Muscle of leg (tissue), 11 donors: Measurements from ENCODE around the gene SORT1. TPM values are rescaled to one million over a fixed set of nuclear protein-coding genes. Genes with fewer than 3 reads are reported as not detected.

Source experiments
- DNase-seq: peaks from one replicate; pipeline ENCODE4 v3.0.0; 2013
- H3K27ac ChIP-seq: one replicate; pipeline ENCODE4 v1.5.1; 2013; ENCODE audit warnings: mild to moderate bottlenecking, low read length, control low read depth
- H3K27me3 ChIP-seq: one replicate; pipeline ENCODE4 v1.6.1; 2013; ENCODE audit warnings: low read length; ENCODE audit not compliant: control insufficient read depth, insufficient read depth
- H3K36me3 ChIP-seq: one replicate; pipeline ENCODE4 v1.6.1; 2013; ENCODE audit warnings: low read length; ENCODE audit not compliant: control insufficient read depth, insufficient read depth
- H3K4me1 ChIP-seq: one replicate; pipeline ENCODE4 v1.6.1; 2013; ENCODE audit warnings: low read length; ENCODE audit not compliant: control insufficient read depth, insufficient read depth
- H3K4me3 ChIP-seq: one replicate; pipeline ENCODE4 v1.5.1; 2013; ENCODE audit warnings: low read length, control low read depth
- H3K9me3 ChIP-seq: replicated peaks from 2 replicates; pipeline ENCODE4 v1.6.1; 2013; ENCODE audit warnings: low read depth, low read length; ENCODE audit not compliant: control insufficient read depth
- WGBS: methylation state at CpG from one replicate; pipeline ENCODE4 v1.1.5; 2013; ENCODE audit warnings: missing lambda C conversion rate; ENCODE audit not compliant: insufficient coverage; 5-methylcytosine and 5-hydroxymethylcytosine counted together
- polyA plus RNA-seq, 8 donors: library from polyadenylated mRNA; unstranded; fragments of 120-200 nt; gene quantifications; one replicate each; pipeline versions ENCODE4 v1.2.1 to v1.2.3, GENCODE V29; 2013; ENCODE audit warnings: inconsistent platforms in 1 of 8, low replicate concordance in 1 of 8; ENCODE audit not compliant: insufficient read length in 8 of 8, insufficient read depth in 1 of 8
- total RNA-seq: library from RNA; stranded (reverse); fragments of 120-200 nt; gene quantifications from one replicate; pipeline ENCODE4 v1.2.4, GENCODE V29; 2013

SORT1 gene
- total and polyA plus RNA-seq, 9 donors: 11.6 to 32.1 (median 24.5) TPM

- no peak overlapping the region for H3K4me3 ChIP-seq
- no peaks in the 10 kb centered on the region for H3K9me3 ChIP-seq
- H3K27ac ChIP-seq: no peak overlapping the region
- WGBS: 100% methylated on average over 1 of the region's 1 CpG
- no peaks in the 10 kb centered on the region for H3K4me1 ChIP-seq
- peaks cover 34% of the 10 kb centered on the region for H3K36me3 ChIP-seq
- DNase-seq: no peak
- no peaks in the 10 kb centered on the region for H3K27me3 ChIP-seq
Observed at GRCh38 chr1:109350655-109351054, 47.1 kb downstream of the SORT1 start.

GRCh38 chr1:109350182-109350581, 47.5 kb downstream of the SORT1 start:
- no peak overlapping the region for H3K4me3 ChIP-seq
- H3K4me1 ChIP-seq: no peaks in the 10 kb centered on the region
- DNase-seq: no peak
- H3K9me3 ChIP-seq: no peaks in the 10 kb centered on the region
- peaks cover 37% of the 10 kb centered on the region for H3K36me3 ChIP-seq
- no CpG with 5 or more reads among the region's 4 CpGs for WGBS
- H3K27ac ChIP-seq: no peak overlapping the region
- no peaks in the 10 kb centered on the region for H3K27me3 ChIP-seq

GRCh38 chr1:109347511-109347910, 50.2 kb downstream of the SORT1 start:
- WGBS: 100% methylated on average over 2 of the region's 6 CpGs
- Histone ChIP-seq H3K27ac (no peak overlapping the region), H3K27me3 (no peaks in the 10 kb centered on the region), H3K36me3 (peaks cover 39% of the 10 kb centered on the region), H3K4me3 (no peak overlapping the region), H3K9me3 (no peaks in the 10 kb centered on the region), H3K4me1 (no peaks in the 10 kb centered on the region)
- DNase-seq: no peak

GRCh38 chr1:109341944-109342930, 55.5 kb downstream of the SORT1 start:
- no peak overlapping the region for H3K4me3 ChIP-seq
- DNase-seq: peak; percentile 16
- H3K9me3 ChIP-seq: no peaks in the 10 kb centered on the region
- H3K4me1 ChIP-seq: no peaks in the 10 kb centered on the region
- H3K27ac ChIP-seq: no peak overlapping the region
- peaks cover 24% of the 10 kb centered on the region for H3K36me3 ChIP-seq
- no peaks in the 10 kb centered on the region for H3K27me3 ChIP-seq
- 100% methylated on average over 1 of the region's 9 CpGs for WGBS

GRCh38 chr1:109338608-109339007, 59.1 kb downstream of the SORT1 start:
- no peaks in the 10 kb centered on the region for H3K9me3 ChIP-seq
- H3K27me3 ChIP-seq: no peaks in the 10 kb centered on the region
- no peaks in the 10 kb centered on the region for H3K4me1 ChIP-seq
- no peak overlapping the region for H3K4me3 ChIP-seq
- 89% methylated on average over 1 of the region's 3 CpGs for WGBS
- H3K36me3 ChIP-seq: peaks cover 29% of the 10 kb centered on the region
- DNase-seq: no peak
- no peak overlapping the region for H3K27ac ChIP-seq

- H3K36me3 ChIP-seq: peaks cover 30% of the 10 kb centered on the region
- H3K9me3 ChIP-seq: no peaks in the 10 kb centered on the region
- H3K27ac ChIP-seq: no peak overlapping the region
- no peaks in the 10 kb centered on the region for H3K27me3 ChIP-seq
- no peak overlapping the region for H3K4me3 ChIP-seq
- 100% methylated on average over 2 of the region's 6 CpGs for WGBS
- no peak for DNase-seq
- H3K4me1 ChIP-seq: no peaks in the 10 kb centered on the region
Observed at GRCh38 chr1:109338091-109338490, 59.6 kb downstream of the SORT1 start.

- DNase-seq: no peak
- no peaks in the 10 kb centered on the region for H3K27me3 ChIP-seq
- no peak overlapping the region for H3K27ac ChIP-seq
- 95% methylated on average over 2 of the region's 4 CpGs for WGBS
- peaks cover 11% of the 10 kb centered on the region for H3K9me3 ChIP-seq
- peaks cover 29% of the 10 kb centered on the region for H3K36me3 ChIP-seq
- H3K4me3 ChIP-seq: no peak overlapping the region
- H3K4me1 ChIP-seq: no peaks in the 10 kb centered on the region
Observed at GRCh38 chr1:109335091-109335490, 62.6 kb downstream of the SORT1 start.

- no peaks in the 10 kb centered on the region for H3K4me1 ChIP-seq
- peaks cover 32% of the 10 kb centered on the region for H3K36me3 ChIP-seq
- peaks cover 11% of the 10 kb centered on the region for H3K9me3 ChIP-seq
- DNase-seq: no peak
- no peak overlapping the region for H3K4me3 ChIP-seq
- H3K27ac ChIP-seq: no peak overlapping the region
- H3K27me3 ChIP-seq: no peaks in the 10 kb centered on the region
Observed at GRCh38 chr1:109331113-109331512, 66.6 kb downstream of the SORT1 start.

GRCh38 chr1:109327285-109327684, 70.4 kb downstream of the SORT1 start:
- WGBS: 50% methylated on average over 1 of the region's 5 CpGs
- Histone ChIP-seq H3K4me3 (no peak overlapping the region), H3K9me3 (peaks cover 6% of the 10 kb centered on the region), H3K36me3 (peaks cover 27% of the 10 kb centered on the region), H3K27me3 (no peaks in the 10 kb centered on the region), H3K27ac (no peak overlapping the region), H3K4me1 (no peaks in the 10 kb centered on the region)
- no peak for DNase-seq

- 93% methylated on average over 3 of the region's 6 CpGs for WGBS
Observed at GRCh38 chr1:109322974-109323373, 74.7 kb downstream of the SORT1 start.

More at GRCh38 chr1:109322974-109323373, 74.7 kb downstream of the SORT1 start:
- peaks cover 57% of the 10 kb centered on the region for H3K36me3 ChIP-seq
- H3K4me1 ChIP-seq: no peaks in the 10 kb centered on the region
- H3K4me3 ChIP-seq: no peak overlapping the region
- no peak overlapping the region for H3K27ac ChIP-seq
- no peaks in the 10 kb centered on the region for H3K27me3 ChIP-seq
- H3K9me3 ChIP-seq: no peaks in the 10 kb centered on the region
- DNase-seq: no peak
